Measurements from ENCODE around the gene EEF2KMT.
A peak's percentile ranks its signal among the peaks of the same experiment; 100 is the strongest.
"Not testable (repeated sequence)": the region's sequence is repeated elsewhere in the genome, so short reads cannot be mapped to it uniquely, and the experiment has no call there.

EEF2KMT gene

GRCh38 chr16:5097470-5098220 is at the start of gene EEF2KMT:
Gene EEF2KMT (minus strand): TSS chr16:5097795. CDS start chr16:5097739, 56 bp downstream.
- peak; percentile 99 for DNase-seq (ENCODE audit: low read depth in 2 of 2)

GRCh38 chr16:5144621-5144956 is 47.0 kb upstream of the EEF2KMT start:
- not testable (repeated sequence) for DNase-seq (ENCODE audit: low read depth in 2 of 2)

GRCh38 chr16:5143761-5144620 is 46.4 kb upstream of the EEF2KMT start:
- DNase-seq (ENCODE audit: low read depth in 2 of 2), result no peak

GRCh38 chr16:5140151-5140550 is 42.6 kb upstream of the EEF2KMT start:
- not testable (repeated sequence) for DNase-seq (ENCODE audit: low read depth in 2 of 2)

GRCh38 chr16:5134739-5135452 is 37.3 kb upstream of the EEF2KMT start:
- not testable (repeated sequence) for DNase-seq (ENCODE audit: low read depth in 2 of 2)

GRCh38 chr16:5132915-5133600 is 35.5 kb upstream of the EEF2KMT start:
- not testable (repeated sequence) for DNase-seq (ENCODE audit: low read depth in 2 of 2)

GRCh38 chr16:5131467-5132004 is 33.9 kb upstream of the EEF2KMT start:
- DNase-seq (ENCODE audit: low read depth in 2 of 2), result not testable (repeated sequence)

GRCh38 chr16:5117300-5118087 is 19.9 kb upstream of the EEF2KMT start:
- DNase-seq (ENCODE audit: low read depth in 2 of 2), result not testable (repeated sequence)

GRCh38 chr16:5116780-5117295 is 19.2 kb upstream of the EEF2KMT start:
- DNase-seq (ENCODE audit: low read depth in 2 of 2), result not testable (repeated sequence)

- not testable (repeated sequence) for DNase-seq (ENCODE audit: low read depth in 2 of 2)
These were observed 13.3 kb upstream of the EEF2KMT start for GRCh38 chr16:5110933-5111332.

- DNase-seq (ENCODE audit: low read depth in 2 of 2), result no peak
These were observed 11.0 kb upstream of the EEF2KMT start for GRCh38 chr16:5108505-5109158.

- DNase-seq (ENCODE audit: low read depth in 2 of 2), result not testable (repeated sequence)
These were observed 7.4 kb upstream of the EEF2KMT start for GRCh38 chr16:5105039-5105438.

GRCh38 chr16:5103296-5104032 is 5.9 kb upstream of the EEF2KMT start:
- not testable (repeated sequence) for DNase-seq (ENCODE audit: low read depth in 2 of 2)

- DNase-seq (ENCODE audit: low read depth in 2 of 2), result not testable (repeated sequence)
These were observed 1.6 kb upstream of the EEF2KMT start for GRCh38 chr16:5099174-5099573.

GRCh38 chr16:5098221-5099159 is 895 bp upstream of the EEF2KMT start:
- peak; percentile 36 to 41 for DNase-seq (ENCODE audit: low read depth in 2 of 2)

- not testable (repeated sequence) for DNase-seq (ENCODE audit: low read depth in 2 of 2)
These were observed 530 bp downstream of the EEF2KMT start for GRCh38 chr16:5097061-5097469.

- peak in 1 of 2 experiments; percentile 16 for DNase-seq (ENCODE audit: low read depth in 2 of 2)
These were observed 1.0 kb downstream of the EEF2KMT start for GRCh38 chr16:5096437-5097060.

Measured in fibroblast of skin of left quadriceps (primary cell).